DMS 273 (cell line): ENCODE measurements around the gene KRABD2.
A peak's percentile ranks its signal among the peaks of the same experiment; 100 is the strongest.
"Not testable (repeated sequence)": the region's sequence is repeated elsewhere in the genome, so short reads cannot be mapped to it uniquely, and the experiment has no call there.

Experiments
- DNase-seq: peaks from one replicate; lab custom pipeline; 2025; ENCODE audit not compliant: unreplicated experiment; lab: John Stamatoyannopoulos, UW

KRABD2 gene

GRCh38 chr17:8392674-8393469 is 16.4 kb upstream of the KRABD2 start:
- DNase-seq: no peak

- DNase-seq: no peak
These were observed 15.8 kb upstream of the KRABD2 start for GRCh38 chr17:8392274-8392673.

DNA sequence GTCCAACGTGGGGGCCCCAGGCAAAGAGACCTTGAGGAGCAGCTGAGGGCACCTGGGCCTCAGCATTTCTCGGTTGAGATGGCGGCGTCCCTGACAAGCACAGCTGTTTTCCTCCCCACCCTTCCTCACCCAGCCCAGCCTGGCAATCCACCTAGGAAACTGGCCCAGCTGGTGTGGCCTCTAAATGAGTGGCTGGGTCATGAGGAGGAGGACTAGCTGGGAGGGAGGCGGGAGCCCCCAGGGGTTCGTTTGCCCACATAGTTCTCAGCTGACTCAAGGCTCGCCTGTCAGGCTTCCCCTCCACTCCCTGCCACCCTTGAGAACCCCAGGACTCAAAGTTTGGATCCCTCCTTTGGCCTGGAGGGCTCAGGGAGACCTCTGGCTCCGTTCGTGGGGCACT is 15.2 kb upstream of the KRABD2 start:
- DNase-seq: no peak

- no peak for DNase-seq
These were observed 11.6 kb upstream of the KRABD2 start for GRCh38 chr17:8387914-8388651.

- DNase-seq: no peak
These were observed 10.3 kb upstream of the KRABD2 start for GRCh38 chr17:8386841-8387240.

GRCh38 chr17:8384801-8385378 is 8.4 kb upstream of the KRABD2 start:
- no peak for DNase-seq

DNA sequence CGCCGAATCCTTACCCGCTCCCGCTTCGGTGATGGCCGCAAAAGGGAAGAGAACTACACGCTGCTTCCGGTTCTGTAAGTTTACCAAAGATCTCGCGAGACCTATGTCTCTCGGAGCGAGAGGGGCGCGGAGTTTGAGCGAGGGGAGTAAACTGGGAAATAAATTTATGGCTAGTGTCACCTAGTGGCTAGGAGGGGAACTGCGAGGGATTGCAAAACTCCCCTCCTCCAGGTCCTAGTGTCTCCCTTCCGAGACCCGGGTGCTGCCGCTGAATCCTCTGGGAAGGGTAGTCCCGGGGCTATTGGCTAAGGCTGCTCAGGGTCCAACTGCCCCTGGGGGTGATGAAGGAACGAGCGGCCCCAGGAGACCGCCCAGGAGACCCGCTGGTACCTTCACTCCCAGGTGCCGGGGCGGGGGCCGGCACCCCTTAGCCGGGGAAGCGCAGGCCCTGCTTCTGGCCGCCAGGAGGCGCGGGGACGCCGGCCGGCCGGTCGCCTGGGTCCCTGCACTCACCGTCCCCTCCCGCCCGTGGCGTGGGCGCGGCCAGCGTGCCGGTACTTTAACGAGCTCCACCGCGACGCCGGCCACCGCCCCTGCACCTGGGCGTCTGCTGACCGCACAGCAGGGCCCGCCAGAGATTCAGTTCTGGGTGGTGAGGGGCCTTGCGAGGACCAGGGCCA is 6.8 kb upstream of the KRABD2 start, which contains the start of gene RPL26:
Gene RPL26, minus strand, starts transcription at position 51 of the 680 bp plus-strand sequence. CDS start 883 bp downstream, outside the sequence.
- DNase-seq: peak; percentile 98

DNA sequence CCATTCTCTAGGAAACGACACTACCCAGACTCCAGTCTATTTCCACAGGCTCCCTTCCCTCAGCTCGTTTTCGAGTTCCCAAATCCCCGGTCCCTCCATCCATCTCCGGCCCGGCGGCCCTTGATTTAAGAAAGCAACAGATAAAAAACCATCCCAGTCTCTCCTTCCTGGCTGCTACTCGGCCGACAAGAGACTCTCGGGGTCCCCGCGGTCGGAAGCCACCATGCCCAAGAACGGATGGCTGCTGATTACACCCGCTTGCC is 6.3 kb upstream of the KRABD2 start:
- DNase-seq: no peak

DNA sequence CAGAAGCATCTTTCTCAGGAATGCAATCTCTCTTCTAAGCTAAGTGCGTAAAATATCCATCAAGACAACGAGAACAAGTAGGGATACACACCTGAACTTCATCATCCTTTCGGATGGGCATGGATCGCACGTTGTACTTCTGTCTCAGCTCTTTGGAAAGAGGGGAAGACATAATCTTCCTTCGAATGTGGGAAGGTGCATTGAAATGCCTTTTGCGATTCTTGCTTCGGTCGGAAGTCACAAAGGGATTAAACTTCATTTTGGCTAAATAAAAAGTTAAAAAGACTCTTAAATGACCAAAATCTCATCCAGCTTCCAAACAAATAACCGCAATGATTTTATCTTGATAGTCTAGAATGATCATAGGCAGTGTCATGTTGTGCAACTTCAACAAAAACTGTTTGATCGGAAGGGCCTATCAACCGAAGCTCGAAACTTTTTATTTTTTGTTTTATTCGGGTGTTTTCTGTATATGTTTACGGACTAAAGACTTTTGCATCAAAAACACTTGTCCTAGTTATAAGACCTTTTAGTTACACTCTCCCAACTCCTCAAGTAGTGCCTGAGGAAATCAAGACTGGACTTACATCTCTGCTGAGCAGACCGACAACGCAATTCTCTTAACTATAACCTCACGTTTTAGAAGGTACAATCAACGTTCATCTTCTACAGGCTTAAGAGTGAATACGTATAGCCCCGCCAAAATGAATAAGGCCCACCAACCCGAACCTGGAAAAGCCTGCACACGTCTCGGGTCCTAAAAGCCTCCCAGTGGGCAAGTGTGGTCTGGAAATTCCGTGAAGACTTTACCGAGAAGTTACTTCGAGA is 5.8 kb upstream of the KRABD2 start:
- DNase-seq: peak; percentile 46

DNA sequence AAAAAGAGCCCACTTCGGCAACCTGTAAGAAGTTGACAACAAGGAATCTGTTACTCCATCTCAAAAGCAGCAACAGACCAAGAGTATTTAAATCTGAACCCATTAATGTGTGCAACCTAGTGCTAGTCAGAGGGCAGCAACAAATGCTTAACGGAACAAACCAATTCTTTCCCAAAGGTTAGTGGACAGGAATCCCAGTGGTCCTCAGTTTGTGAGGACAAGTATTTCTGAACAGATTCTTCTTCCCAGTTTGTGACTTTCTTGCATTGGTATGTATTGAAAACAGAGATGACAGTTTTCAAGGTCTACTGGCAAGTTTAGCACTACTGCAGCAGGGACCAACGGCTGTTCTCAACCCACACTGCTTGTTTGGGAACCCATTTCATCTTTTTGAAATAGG is 3.5 kb upstream of the KRABD2 start:
- peak; percentile 19 for DNase-seq

GRCh38 chr17:8378117-8378516 is 1.6 kb upstream of the KRABD2 start:
- not testable (repeated sequence) for DNase-seq

- no peak for DNase-seq
These were observed 918 bp upstream of the KRABD2 start for GRCh38 chr17:8377422-8377821.

GRCh38 chr17:8375738-8376259 is 705 bp downstream of the KRABD2 start:
- peak; percentile 57 for DNase-seq

DNA sequence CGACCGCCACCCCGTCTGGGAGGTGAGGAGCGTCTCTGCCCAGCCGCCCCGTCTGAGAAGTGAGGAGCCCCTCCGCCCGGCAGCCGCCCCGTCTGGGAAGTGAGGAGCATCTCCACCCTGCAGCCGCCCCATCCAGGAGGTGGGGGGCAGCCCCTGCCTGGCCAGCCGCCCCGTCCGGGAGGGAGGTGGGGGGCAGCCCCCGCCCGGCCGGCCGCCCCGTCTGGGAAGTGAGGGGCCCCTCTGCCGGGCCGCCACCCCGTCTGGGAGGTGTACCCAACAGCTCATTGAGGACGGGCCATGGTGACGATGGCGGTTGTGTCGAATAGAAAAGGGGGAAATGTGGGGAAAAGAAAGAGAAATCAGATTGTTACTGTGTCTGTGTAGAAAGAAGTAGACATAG is 2.6 kb downstream of the KRABD2 start:
- DNase-seq: not testable (repeated sequence)

- DNase-seq: no peak
These were observed 4.1 kb downstream of the KRABD2 start for GRCh38 chr17:8372422-8372821.

DNA sequence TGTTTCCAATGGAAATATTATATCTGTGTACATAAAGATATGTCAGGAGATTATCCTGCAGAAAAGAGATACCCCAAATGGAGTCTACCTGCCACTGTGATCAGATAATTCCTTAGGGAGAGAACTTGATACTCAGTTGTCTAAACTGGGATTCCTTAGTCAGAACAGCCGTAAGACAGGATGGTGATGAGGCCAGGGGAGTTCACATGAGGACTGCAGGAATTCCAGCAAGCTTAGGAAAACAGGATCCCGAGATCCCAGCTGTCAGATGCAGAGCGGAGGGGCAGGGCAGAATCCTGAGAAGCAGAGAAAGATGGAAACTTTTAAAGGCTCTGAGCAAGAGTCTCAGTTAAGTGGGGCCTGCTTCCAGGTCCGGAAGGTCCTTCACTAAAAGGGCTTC is 4.7 kb downstream of the KRABD2 start:
- DNase-seq: peak; percentile 58

DNA sequence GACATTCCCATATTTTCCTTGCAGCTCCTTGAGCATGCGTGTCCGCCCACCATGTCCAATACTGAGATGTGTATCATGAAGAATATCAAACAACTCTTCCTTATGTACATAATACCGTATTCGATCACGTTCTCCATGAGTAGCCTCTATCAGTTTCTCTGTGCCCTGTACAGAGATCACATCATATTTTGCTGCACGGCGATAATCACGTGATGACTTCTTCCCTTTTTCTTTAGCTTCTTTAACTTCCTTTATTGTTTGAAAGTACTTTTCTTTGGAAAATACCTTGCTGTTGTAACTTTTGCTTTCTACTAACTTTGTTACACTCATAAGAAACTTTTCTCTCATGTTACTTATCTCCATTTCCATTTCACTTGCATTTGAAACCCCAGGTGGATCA is 6.6 kb downstream of the KRABD2 start:
- no peak for DNase-seq

DNA sequence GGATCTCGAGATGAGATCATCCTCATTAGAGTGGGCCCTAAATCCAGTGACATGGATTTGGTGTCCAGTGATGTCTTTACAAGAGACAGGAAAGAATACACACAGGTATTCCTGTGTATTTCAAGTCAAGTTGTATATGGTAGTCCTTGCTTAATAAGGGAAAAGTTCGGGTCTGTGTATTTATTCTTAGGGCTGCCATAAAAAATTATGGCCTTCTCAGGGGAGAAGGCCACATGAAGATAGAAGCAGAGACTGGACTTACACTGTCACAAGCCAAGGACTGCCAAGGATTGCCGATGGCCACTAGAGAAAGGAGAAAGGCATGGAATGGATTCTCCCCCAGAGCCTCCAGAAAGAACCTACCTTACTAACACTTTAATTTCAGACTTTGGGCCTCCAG is 8.3 kb downstream of the KRABD2 start:
- DNase-seq: no peak

DNA sequence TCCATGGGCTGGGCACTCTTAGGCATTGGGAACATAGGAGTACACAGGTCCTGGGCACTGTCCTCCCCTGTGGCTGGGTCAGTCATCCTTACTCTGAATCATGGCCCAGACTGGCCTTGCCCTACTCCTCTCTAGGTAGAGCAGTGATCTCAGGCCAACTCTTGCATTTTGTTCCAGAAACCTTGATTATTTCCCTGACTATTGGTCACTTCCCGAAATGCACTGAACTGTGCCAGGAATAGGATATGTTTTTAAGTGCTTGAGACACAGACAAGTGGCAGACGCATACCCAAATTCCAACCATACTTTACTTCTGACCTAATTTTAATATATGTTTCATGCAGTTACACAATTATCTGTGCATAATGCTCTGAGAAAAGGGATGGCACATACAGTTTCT is 10.3 kb downstream of the KRABD2 start:
- DNase-seq: no peak

DNA sequence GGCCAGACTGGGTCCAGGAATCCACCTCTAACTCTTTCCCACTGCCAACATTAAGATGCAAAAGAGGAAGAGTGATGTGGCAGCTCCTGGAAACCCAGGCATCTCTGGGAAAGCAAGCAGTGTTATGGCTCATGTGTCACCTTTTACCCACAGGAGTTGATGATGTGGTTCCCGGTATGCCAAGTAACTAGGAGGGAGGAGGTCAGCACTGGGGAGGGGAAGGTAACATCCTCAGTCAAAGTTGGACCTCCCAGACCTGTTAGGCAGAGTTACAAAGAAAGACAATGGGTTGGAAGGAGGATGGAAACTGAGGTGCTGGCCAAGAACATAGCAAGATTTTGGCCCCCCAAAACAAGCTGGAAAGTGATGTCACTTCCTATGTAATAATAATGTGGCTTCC is 11.4 kb downstream of the KRABD2 start:
- DNase-seq: no peak
